Omental fat pad (tissue), 4 donors: ENCODE measurements around the gene DXO. TPM values are rescaled to one million over a fixed set of nuclear protein-coding genes. Genes with fewer than 3 reads are reported as not detected.
A peak's percentile ranks its signal among the peaks of the same experiment; 100 is the strongest.

Experiments used
- ATAC-seq: fragments of 150-250 bp; one replicate; pipeline ENCODE4 v1.9.1; 2016; ENCODE audit warnings: mild to moderate bottlenecking, moderate library complexity; ENCODE audit not compliant: low FRiP score
- DNase-seq: peaks from one replicate; pipeline ENCODE4 v3.0.0-alpha.2; 2019; ENCODE audit warnings: low spot score
- CTCF ChIP-seq, 3 donors: fragments of 450-650 bp; IDR thresholded peaks; one replicate each; pipeline ENCODE4 v1.5.1; 2016 to 2017; ENCODE audit warnings: antibody characterized with exemption in 3 of 3, mild to moderate bottlenecking in 3 of 3, moderate library complexity in 2 of 3
- total RNA-seq, 4 donors: library from RNA; depleted of rRNA; stranded (reverse); fragments of >200 nt; gene quantifications; one replicate each; pipeline ENCODE4 v1.1.0, GENCODE V29; 2016

The DXO gene
- total RNA-seq, 4 donors from 2014 or later = 15.6 to 19.9 (median 18.4) TPM

GRCh38 chr6:31971279-31971992 is 502 bp downstream of the DXO start:
- ATAC-seq = peak; percentile 27
- no peak for DNase-seq
- no peak for TF ChIP-seq CTCF (IDR thresholded peaks at IDR 0.05)

GRCh38 chr6:31970604-31971271 is 1.2 kb downstream of the DXO start:
- ATAC-seq (no peak), DNase-seq (no peak)
- no peak for TF ChIP-seq CTCF (IDR thresholded peaks at IDR 0.05)

- DNase-seq (no peak), ATAC-seq (peak; percentile 5)
- TF ChIP-seq CTCF (IDR thresholded peaks at IDR 0.05) = no peak
Measured at GRCh38 chr6:31969712-31970603, 2.0 kb downstream of the DXO start.

DNA sequence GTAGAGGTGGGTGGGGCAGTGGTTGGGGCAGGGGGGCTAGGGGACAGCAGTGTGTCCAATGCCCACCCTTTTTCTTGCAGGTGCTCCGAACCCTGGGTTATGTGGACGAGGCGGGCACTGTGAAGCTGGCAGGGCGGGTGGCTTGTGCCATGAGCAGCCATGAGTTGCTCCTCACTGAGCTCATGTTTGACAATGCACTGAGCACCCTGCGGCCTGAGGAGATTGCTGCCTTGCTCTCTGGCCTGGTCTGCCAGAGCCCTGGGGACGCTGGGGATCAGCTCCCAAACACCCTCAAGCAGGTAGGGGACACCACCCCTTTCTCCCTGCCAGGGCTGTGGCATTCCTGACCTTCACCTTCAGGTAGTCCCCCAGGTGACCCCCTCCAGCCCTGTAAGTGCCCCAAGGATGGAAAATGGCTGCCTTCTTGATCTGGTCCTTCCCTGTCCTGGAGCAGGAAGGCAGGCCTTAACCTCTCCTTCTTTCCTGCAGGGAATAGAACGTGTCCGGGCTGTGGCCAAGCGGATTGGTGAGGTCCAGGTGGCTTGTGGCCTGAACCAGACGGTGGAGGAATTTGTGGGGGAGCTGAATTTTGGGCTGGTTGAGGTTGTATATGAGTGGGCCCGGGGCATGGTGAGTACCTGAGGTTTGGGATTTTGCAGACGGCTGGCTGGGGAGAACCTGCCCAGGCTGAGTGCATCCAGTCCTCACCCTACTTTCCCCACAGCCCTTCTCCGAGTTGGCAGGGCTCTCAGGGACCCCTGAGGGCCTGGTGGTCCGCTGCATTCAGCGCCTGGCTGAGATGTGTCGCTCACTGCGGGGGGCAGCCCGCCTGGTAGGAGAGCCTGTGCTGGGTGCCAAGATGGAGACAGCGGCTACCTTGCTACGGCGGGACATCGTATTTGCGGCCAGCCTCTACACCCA is 2.9 kb downstream of the DXO start:
- no peak for TF ChIP-seq CTCF (IDR thresholded peaks at IDR 0.05)

GRCh38 chr6:31968326-31968725 is 3.6 kb downstream of the DXO start:
- TF ChIP-seq CTCF (IDR thresholded peaks at IDR 0.05) = no peak
- DNase-seq (no peak), ATAC-seq (no peak)

More for the DNA sequence above, 2.9 kb downstream of the DXO start:
- no peak for DNase-seq
- no peak for ATAC-seq

GRCh38 chr6:31967926-31968320 is 4.0 kb downstream of the DXO start:
- no peak for TF ChIP-seq CTCF (IDR thresholded peaks at IDR 0.05)
- ATAC-seq (no peak), DNase-seq (no peak)
